Neuronal stem cell (in vitro differentiated cells): Measurements from ENCODE around the gene SPDEF.

ENCODE experiments used
- DNase-seq: peaks from one replicate; pipeline ENCODE4 v3.0.0-alpha.2; 2013; ENCODE audit warnings: low spot score
- H2AFZ ChIP-seq: one replicate; pipeline ENCODE4 v1.6.1; 2013; ENCODE audit warnings: mild to moderate bottlenecking, low read length, inconsistent platforms
- H2AK5ac ChIP-seq: 2 replicates; pipeline ENCODE4 v1.6.1; 2013; ENCODE audit warnings: low read depth, mild to moderate bottlenecking, inconsistent platforms, low read length, moderate library complexity, mixed read lengths
- H2BK120ac ChIP-seq: 2 replicates; pipeline ENCODE4 v1.6.1; 2013; ENCODE audit warnings: low read depth, mild to moderate bottlenecking, inconsistent platforms, low read length, moderate library complexity, mixed read lengths
- H2BK12ac ChIP-seq: one replicate; pipeline ENCODE4 v1.6.1; 2013; ENCODE audit warnings: low read length, inconsistent platforms
- H2BK15ac ChIP-seq: 2 replicates; pipeline ENCODE4 v1.6.1; 2013; ENCODE audit warnings: mild to moderate bottlenecking, low read length, inconsistent platforms, mixed read lengths
- H2BK5ac ChIP-seq: one replicate; pipeline ENCODE4 v1.6.1; 2013; ENCODE audit warnings: inconsistent platforms, mild to moderate bottlenecking, low read length, moderate library complexity
- H3K14ac ChIP-seq: one replicate; pipeline ENCODE4 v1.6.1; 2013; ENCODE audit warnings: low read length, inconsistent platforms
- H3K18ac ChIP-seq: 2 replicates; pipeline ENCODE4 v1.6.1; 2013; ENCODE audit warnings: low read length, inconsistent platforms
- H3K23ac ChIP-seq: 2 replicates; pipeline ENCODE4 v1.6.1; 2013; ENCODE audit warnings: low read depth, mild to moderate bottlenecking, mixed read lengths, low read length, inconsistent platforms; ENCODE audit not compliant: poor library complexity
- H3K27ac ChIP-seq: replicated peaks from 3 replicates; pipeline ENCODE4 v1.5.1; 2013; ENCODE audit warnings: low read length, inconsistent platforms
- H3K27me3 ChIP-seq, 3 experiments: 2 replicates each; pipeline ENCODE4 v1.6.1; 2013; ENCODE audit warnings: low read length in 3 of 3, mild to moderate bottlenecking in 2 of 3, inconsistent platforms in 1 of 3, low read depth in 1 of 3, mixed read lengths in 1 of 3, moderate library complexity in 1 of 3; ENCODE audit not compliant: control insufficient read depth in 3 of 3, insufficient read depth in 3 of 3
- H3K36me3 ChIP-seq, 2 donors: replicated peaks in 1 of 2; 2 replicates each; pipeline ENCODE4 v1.6.1; 2013; ENCODE audit warnings: low read length in 2 of 2; ENCODE audit not compliant: control insufficient read depth in 2 of 2, insufficient read depth in 2 of 2
- H3K4ac ChIP-seq: 2 replicates; pipeline ENCODE4 v1.6.1; 2013; ENCODE audit warnings: inconsistent platforms, mild to moderate bottlenecking, low read length, moderate library complexity
- H3K4me1 ChIP-seq, 2 donors: 1 replicate in 1 of 2; 2 replicates in 1 of 2; pipeline ENCODE4 v1.6.1; 2013; ENCODE audit warnings: low read length in 2 of 2, low read depth in 1 of 2; ENCODE audit not compliant: control insufficient read depth in 2 of 2, insufficient read depth in 1 of 2
- H3K4me2 ChIP-seq: one replicate; pipeline ENCODE4 v1.6.1; 2013; ENCODE audit warnings: mild to moderate bottlenecking, low read length, inconsistent platforms; ENCODE audit not compliant: insufficient read depth, poor library complexity, severe bottlenecking
- H3K4me3 ChIP-seq, 2 donors: 2 replicates each; pipeline ENCODE4 v1.5.1; 2013; ENCODE audit warnings: low read length in 2 of 2, mild to moderate bottlenecking in 2 of 2, inconsistent platforms in 1 of 2, moderate library complexity in 1 of 2
- H3K79me1 ChIP-seq: one replicate; pipeline ENCODE4 v1.6.1; 2013; ENCODE audit warnings: low read depth, mild to moderate bottlenecking, inconsistent platforms, low read length, moderate library complexity
- H3K9ac ChIP-seq: one replicate; pipeline ENCODE4 v1.6.1; 2013; ENCODE audit warnings: mild to moderate bottlenecking, low read depth, low read length, inconsistent platforms; ENCODE audit not compliant: poor library complexity
- H3K9me3 ChIP-seq, 2 donors: replicated peaks in 1 of 2; 2 replicates each; pipeline versions ENCODE3 to v1.6.1; 2013; ENCODE audit warnings: low read length in 2 of 2, mild to moderate bottlenecking in 2 of 2, inconsistent platforms in 1 of 2, low read depth in 1 of 2, mixed read lengths in 1 of 2, moderate library complexity in 1 of 2; ENCODE audit not compliant: control insufficient read depth in 2 of 2, insufficient read depth in 1 of 2
- H4K8ac ChIP-seq: one replicate; pipeline ENCODE4 v1.6.1; 2013; ENCODE audit warnings: low read depth, mild to moderate bottlenecking, inconsistent platforms, low read length, moderate library complexity
- H4K91ac ChIP-seq: one replicate; pipeline ENCODE4 v1.6.1; 2013; ENCODE audit warnings: low read length, low read depth, mild to moderate bottlenecking, inconsistent platforms; ENCODE audit not compliant: poor library complexity
- WGBS, 2 donors: extraction: QIAGEN DNeasy Blood & Tissue Kit; methylation state at CpG; one replicate each; pipeline ENCODE4 v1.1.7; 2013; ENCODE audit warnings: missing lambda C conversion rate in 2 of 2, mixed read lengths in 1 of 2; ENCODE audit not compliant: insufficient read length in 2 of 2, insufficient replicate concordance in 1 of 2; ENCODE audit errors: extremely low coverage in 2 of 2; 5-methylcytosine and 5-hydroxymethylcytosine counted together

SPDEF gene

GRCh38 chr6:34514112-34514511, 42.0 kb downstream of the SPDEF start:
- no peak overlapping the region for H3K4ac ChIP-seq
- H3K4me3 ChIP-seq: no peak overlapping the region
- H3K27ac ChIP-seq: no peak overlapping the region

GRCh38 chr6:34513646-34514045, 42.5 kb downstream of the SPDEF start:
- H3K4me3 ChIP-seq: no peak overlapping the region
- no peaks in the 10 kb centered on the region for H3K9me3 ChIP-seq

More at GRCh38 chr6:34514112-34514511, 42.0 kb downstream of the SPDEF start:
- H2BK5ac ChIP-seq: peak overlapping the region; percentile 40
- WGBS, 2 donors: no CpG with 5 or more reads among the region's 8 CpGs
- no peak overlapping the region for H4K91ac ChIP-seq
- peaks cover 8 to 24% of the 10 kb centered on the region in 2 donors for H3K4me1 ChIP-seq
- H3K18ac ChIP-seq: peak overlapping the region; percentile 77
- H4K8ac ChIP-seq: no peak overlapping the region
- H3K79me1 ChIP-seq: no peaks in the 10 kb centered on the region
- H3K9me3 ChIP-seq: no peaks in the 10 kb centered on the region
- no peaks in the 10 kb centered on the region for H3K36me3 ChIP-seq
- H2BK15ac ChIP-seq: no peak overlapping the region
- no peak for DNase-seq
- H3K9ac ChIP-seq: peak overlapping the region; percentile 7
- no peak overlapping the region for H2BK120ac ChIP-seq
- H3K27me3 ChIP-seq: peaks cover 0 to 50% (median 14%) of the 10 kb centered on the region in 3 experiments
- peak overlapping the region; percentile 41 for H3K14ac ChIP-seq
- no peak overlapping the region for H2AK5ac ChIP-seq
- no peak overlapping the region for H2BK12ac ChIP-seq
- H3K4me2 ChIP-seq: peak overlapping the region; percentile 77
- no peak overlapping the region for H3K23ac ChIP-seq
- H2AFZ ChIP-seq: no peak overlapping the region

GRCh38 chr6:34512738-34513115, 43.4 kb downstream of the SPDEF start:
- DNase-seq: no peak
- no peak overlapping the region for H3K4me2 ChIP-seq
- H2BK120ac ChIP-seq: no peak overlapping the region
- no peak overlapping the region for H3K9ac ChIP-seq
- H2BK12ac ChIP-seq: no peak overlapping the region
- no peak overlapping the region for H2BK5ac ChIP-seq
- H4K91ac ChIP-seq: no peak overlapping the region
- H3K23ac ChIP-seq: no peak overlapping the region
- no peaks in the 10 kb centered on the region for H3K36me3 ChIP-seq
- no peak overlapping the region for H3K18ac ChIP-seq
- H3K27ac ChIP-seq: no peak overlapping the region
- peak overlapping the region; percentile 50 for H2AFZ ChIP-seq
- H2BK15ac ChIP-seq: no peak overlapping the region
- WGBS, 2 donors: no CpG with 5 or more reads among the region's 5 CpGs
- H3K14ac ChIP-seq: no peak overlapping the region
- H3K9me3 ChIP-seq: no peaks in the 10 kb centered on the region
- H3K4ac ChIP-seq: no peak overlapping the region
- peaks cover 8 to 24% of the 10 kb centered on the region in 2 donors for H3K4me1 ChIP-seq
- H3K4me3 ChIP-seq: no peak overlapping the region
- peaks cover 0 to 45% (median 14%) of the 10 kb centered on the region in 3 experiments for H3K27me3 ChIP-seq
- no peak overlapping the region for H4K8ac ChIP-seq
- H3K79me1 ChIP-seq: no peaks in the 10 kb centered on the region
- no peak overlapping the region for H2AK5ac ChIP-seq

More at GRCh38 chr6:34513646-34514045, 42.5 kb downstream of the SPDEF start:
- Histone ChIP-seq H3K4me2 (no peak overlapping the region), H3K14ac (no peak overlapping the region), H3K4me1 (peaks cover 8 to 24% of the 10 kb centered on the region in 2 donors), H3K18ac (no peak overlapping the region), H3K27me3 (peaks cover 0 to 50% (median 14%) of the 10 kb centered on the region in 3 experiments), H2BK5ac (no peak overlapping the region), H2BK15ac (no peak overlapping the region), H4K91ac (no peak overlapping the region), H2BK12ac (no peak overlapping the region), H2AK5ac (peak overlapping the region; percentile 56), H3K27ac (no peak overlapping the region), H2BK120ac (no peak overlapping the region), H3K79me1 (no peaks in the 10 kb centered on the region), H3K36me3 (no peaks in the 10 kb centered on the region), H2AFZ (no peak overlapping the region), H3K9ac (no peak overlapping the region), H3K23ac (no peak overlapping the region), H4K8ac (no peak overlapping the region), H3K4ac (no peak overlapping the region)
- no CpG with 5 or more reads among the region's 4 CpGs for WGBS, 2 donors
- no peak for DNase-seq

GRCh38 chr6:34511915-34512737, 44.0 kb downstream of the SPDEF start:
- Histone ChIP-seq H2BK12ac (no peak overlapping the region), H2AFZ (peak overlapping the region; percentile 50), H3K4me1 (peaks cover 8 to 24% of the 10 kb centered on the region in 2 donors), H4K91ac (peak overlapping the region; percentile 73), H3K9ac (no peak overlapping the region), H2BK15ac (peak overlapping the region; percentile 31), H2BK5ac (no peak overlapping the region), H3K9me3 (no peaks in the 10 kb centered on the region), H2BK120ac (no peak overlapping the region), H3K27me3 (peaks cover 0 to 41% (median 14%) of the 10 kb centered on the region in 3 experiments), H3K36me3 (no peaks in the 10 kb centered on the region), H4K8ac (no peak overlapping the region), H3K14ac (peak overlapping the region; percentile 10), H3K4me3 (peak overlapping the region in 1 of 2 donors; percentile 38), H3K4me2 (no peak overlapping the region), H3K4ac (no peak overlapping the region), H3K18ac (peak overlapping the region; percentile 73), H2AK5ac (peak overlapping the region; percentile 15), H3K23ac (peak overlapping the region; percentile 17), H3K79me1 (no peaks in the 10 kb centered on the region), H3K27ac (no peak overlapping the region)
- no CpG with 5 or more reads among the region's 12 CpGs for whole genome bisulfite sequencing, 2 donors
- no peak for DNase-seq
